Activated CD4-positive, CD25-positive, alpha-beta regulatory T cell (primary cell): ENCODE results near the gene NRP1.
"Not testable (repeated sequence)": the region's sequence is repeated elsewhere in the genome, so short reads cannot be mapped to it uniquely, and the experiment has no call there.

Experiments
- DNase-seq, 4 experiments: peaks; one replicate each; lab custom pipeline; 2025; lab: John Stamatoyannopoulos, UW

NRP1 gene

GRCh38 chr10:33237736-33238624 lies 96.5 kb downstream of the NRP1 start:
- DNase-seq, result no peak

GRCh38 chr10:33236916-33237315 lies 97.6 kb downstream of the NRP1 start:
- DNase-seq, result no peak

GRCh38 chr10:33235951-33236350 lies 98.5 kb downstream of the NRP1 start:
- DNase-seq, result no peak

GRCh38 chr10:33235251-33235884 lies 99.1 kb downstream of the NRP1 start:
- no peak for DNase-seq

GRCh38 chr10:33234831-33235237 lies 99.6 kb downstream of the NRP1 start:
- no peak for DNase-seq

GRCh38 chr10:33233635-33234034 lies 100.8 kb downstream of the NRP1 start:
- DNase-seq, result no peak

GRCh38 chr10:33233221-33233620 lies 101.2 kb downstream of the NRP1 start:
- no peak for DNase-seq

- no peak for DNase-seq
Measured at GRCh38 chr10:33231621-33232350, 102.7 kb downstream of the NRP1 start.

- no peak for DNase-seq
Measured at GRCh38 chr10:33229949-33230267, 104.6 kb downstream of the NRP1 start.

- DNase-seq, result no peak
Measured at GRCh38 chr10:33229252-33229948, 105.1 kb downstream of the NRP1 start.

- no peak for DNase-seq
Measured at GRCh38 chr10:33228426-33228825, 106.0 kb downstream of the NRP1 start.

- DNase-seq, result no peak
Measured at GRCh38 chr10:33227489-33227888, 107.0 kb downstream of the NRP1 start.

- no peak for DNase-seq
Measured at GRCh38 chr10:33224251-33224965, 110.1 kb downstream of the NRP1 start.

- no peak for DNase-seq
Measured at GRCh38 chr10:33223326-33224000, 111.0 kb downstream of the NRP1 start.

- not testable (repeated sequence) for DNase-seq
Measured at GRCh38 chr10:33222304-33222703, 112.2 kb downstream of the NRP1 start.

- DNase-seq, result no peak
Measured at GRCh38 chr10:33217854-33218253, 116.6 kb downstream of the NRP1 start.

- DNase-seq, result no peak
Measured at GRCh38 chr10:33216661-33217427, 117.6 kb downstream of the NRP1 start.

GRCh38 chr10:33215635-33216034 lies 118.8 kb downstream of the NRP1 start:
- DNase-seq, result no peak

- DNase-seq, result no peak
Measured at GRCh38 chr10:33215154-33215553, 119.3 kb downstream of the NRP1 start.

GRCh38 chr10:33214174-33214573 lies 120.3 kb downstream of the NRP1 start:
- DNase-seq, result no peak
